ENCODE measurements around the gene ARRDC4. TPM values are rescaled to one million over a fixed set of nuclear protein-coding genes. Genes with fewer than 3 reads are reported as not detected.

Gene ARRDC4
- total and polyA plus RNA-seq, 2 of the 8 experiments (the other 6 are each of a cell fraction or from before 2014, with no cell fraction given) = 3.5 to 3.8 TPM

GRCh38 chr15:98018761-98019351 is 58.4 kb downstream of the ARRDC4 start:
- 89% methylated on average over 6 of the region's 6 CpGs; no CpG with 5 or more reads in 1 of the 2 experiments for WGBS, 2 experiments (ENCODE audit: extremely low coverage in 1 of 2, insufficient coverage in 1 of 2, insufficient read length in 1 of 2, insufficient replicate concordance in 2 of 2, low coverage in 1 of 2, low lambda C conversion rate in 2 of 2, missing lambda C conversion rate in 1 of 2)
- Histone ChIP-seq H3K4me2 (ENCODE audit: insufficient read depth in 1 of 2, low read depth in 2 of 2, low read length in 2 of 2) (no peak overlapping the region), H4K91ac (replicated peaks; ENCODE audit: insufficient read length, low read length) (no peak overlapping the region), H2BK12ac (ENCODE audit: low read depth, low read length) (no peak overlapping the region), H3K23me2 (ENCODE audit: low read depth, low read length) (no peaks in the 10 kb centered on the region), H3K9ac (replicated peaks in 1 of 4; ENCODE audit: extremely low read depth in 1 of 4, low read depth in 3 of 4, low read length in 3 of 4) (no peak overlapping the region), H3K27ac (ENCODE audit: low read depth, low read length) (no peak overlapping the region), H2BK120ac (replicated peaks; ENCODE audit: low read depth, low read length) (no peak overlapping the region), H2AK5ac (ENCODE audit: low read depth, low read length) (no peak overlapping the region), H3K18ac (ENCODE audit: extremely low read depth, low read length) (no peak overlapping the region), H3K23ac (ENCODE audit: insufficient read length) (no peak overlapping the region), H3K79me2 (ENCODE audit: control insufficient read depth in 1 of 2, insufficient read depth in 2 of 2, low read length in 2 of 2) (no peaks in the 10 kb centered on the region), H2BK15ac (ENCODE audit: low read length) (no peak overlapping the region), H3K56ac (replicated peaks; ENCODE audit: insufficient read length, low read depth, low read length) (no peak overlapping the region), H3K14ac (ENCODE audit: insufficient read length) (no peak overlapping the region), H3K4me1 (replicated peaks in 1 of 4; ENCODE audit: control insufficient read depth in 3 of 4, insufficient read depth in 4 of 4, low read length in 3 of 4) (no peaks in the 10 kb centered on the region), H4K20me1 (replicated peaks in 1 of 2; ENCODE audit: control insufficient read depth in 1 of 2, insufficient read depth in 2 of 2, low read length in 2 of 2) (peaks cover 0 to 2% of the 10 kb centered on the region in 2 experiments), H3K4me3 (ENCODE audit: extremely low read depth in 1 of 4, insufficient read depth in 2 of 4, low read depth in 3 of 4, low read length in 4 of 4) (no peak overlapping the region), H3K27me3 (replicated peaks in 1 of 4; ENCODE audit: control insufficient read depth in 3 of 4, extremely low read depth in 1 of 4, insufficient read depth in 3 of 4, low read length in 3 of 4) (no peaks in the 10 kb centered on the region), H3K79me1 (ENCODE audit: low read depth, low read length) (no peaks in the 10 kb centered on the region), H4K5ac (ENCODE audit: insufficient read length, low read depth, low read length) (no peak overlapping the region), H2BK5ac (ENCODE audit: low read depth, low read length) (no peak overlapping the region), H3K9me3 (ENCODE audit: insufficient read depth in 2 of 2, low read depth in 1 of 2, low read length in 1 of 2) (0 out of 4 replicates have a peak, but pooled peaks cover 0 to 3% of the 10 kb centered on the region in 2 experiments), H2AFZ (ENCODE audit: low read length) (no peak overlapping the region), H3K4ac (replicated peaks; ENCODE audit: insufficient read length, low read depth, low read length) (no peak overlapping the region), H2BK20ac (ENCODE audit: low read length) (no peak overlapping the region), H4K8ac (ENCODE audit: extremely low read depth, insufficient read depth, low read length) (no peak overlapping the region), H3K36me3 (ENCODE audit: control insufficient read depth in 2 of 4, insufficient read depth in 4 of 4, low read length in 3 of 4) (no peaks in the 10 kb centered on the region)
- FAIRE-seq (no peak), DNase-seq (ENCODE audit: low read depth in 1 of 2, low spot score in 2 of 2) (no peak)
- ChIA-PET CTCF (ENCODE audit: partially characterized antibody) (no interaction called here), POLR2A (ENCODE audit: partially characterized antibody) (no interaction called here)
- TF ChIP-seq RXRA (IDR thresholded peaks at IDR 0.05; ENCODE audit: insufficient read depth, low read depth, low read length) = no peak

All from H1 (cell line).